GM12891 (cell line): ENCODE data around the gene ADCY5.

ENCODE experiments used
- POLR2A ChIP-seq: IDR thresholded peaks from 2 replicates; pipeline ENCODE4 v1.6.1; 2011; ENCODE audit warnings: low read depth, low read length, control low read depth
- POLR2AphosphoS5 ChIP-seq: IDR thresholded peaks from 2 replicates; pipeline ENCODE4 v1.6.1; 2011; ENCODE audit warnings: low read depth, low read length, control low read depth
- SPI1 ChIP-seq: IDR thresholded peaks from 2 replicates; pipeline ENCODE4 v1.6.1; 2011; ENCODE audit warnings: low read depth, low read length, control low read depth

DNA sequence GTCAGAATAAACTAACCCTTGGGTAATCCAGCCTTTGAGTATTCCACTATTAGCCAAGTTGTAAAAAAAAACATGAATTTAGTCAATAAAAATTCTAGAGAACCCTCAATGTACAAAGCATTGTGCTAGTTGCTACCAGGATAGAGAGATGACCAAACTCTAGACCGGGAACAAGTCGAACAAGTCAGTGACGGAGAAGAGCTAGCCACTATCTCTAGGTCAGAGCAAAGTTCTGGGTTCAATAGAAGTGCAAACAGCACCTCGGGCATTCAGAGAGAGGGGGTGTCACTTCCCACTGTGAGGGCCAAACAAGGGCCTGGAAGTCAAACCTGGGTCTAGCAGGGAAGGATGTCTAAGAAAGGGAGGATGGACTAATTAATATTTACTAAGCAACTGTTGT, 2.3 kb upstream of the ADCY5 start:
- TF ChIP-seq POLR2A (no peak), POLR2AphosphoS5 (no peak), SPI1 (no peak)
